GM18511 (cell line): ENCODE measurements around the gene ABCA13.
"Not testable (repeated sequence)": the region's sequence is repeated elsewhere in the genome, so short reads cannot be mapped to it uniquely, and the experiment has no call there.

Experiments used
- ATAC-seq: cut with Tn5 transposase; IDR thresholded peaks from one replicate; pipeline ENCODE4 v1.9.1; 2021; ENCODE audit warnings: mild to moderate bottlenecking, moderate library complexity; ENCODE audit not compliant: unreplicated experiment

The ABCA13 gene

DNA sequence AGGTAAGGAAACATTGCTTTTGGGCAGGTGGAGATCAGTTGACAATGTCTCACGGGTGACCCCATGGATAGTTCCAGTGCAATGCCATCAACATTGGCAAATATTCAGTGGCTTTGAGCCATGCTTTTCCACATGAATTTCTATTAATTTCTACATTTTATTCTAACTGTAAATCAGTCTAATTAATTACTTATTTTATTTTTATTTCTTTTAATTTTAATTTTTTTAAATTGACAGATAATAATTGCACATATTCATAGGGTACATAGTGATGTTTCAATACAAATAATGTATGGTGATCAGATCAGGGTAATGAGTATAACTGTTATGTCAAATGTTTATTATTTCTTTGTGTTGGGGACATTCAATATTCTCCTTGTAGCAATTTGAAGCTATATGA is 3.8 kb downstream of the ABCA13 start:
- no peak for ATAC-seq

DNA sequence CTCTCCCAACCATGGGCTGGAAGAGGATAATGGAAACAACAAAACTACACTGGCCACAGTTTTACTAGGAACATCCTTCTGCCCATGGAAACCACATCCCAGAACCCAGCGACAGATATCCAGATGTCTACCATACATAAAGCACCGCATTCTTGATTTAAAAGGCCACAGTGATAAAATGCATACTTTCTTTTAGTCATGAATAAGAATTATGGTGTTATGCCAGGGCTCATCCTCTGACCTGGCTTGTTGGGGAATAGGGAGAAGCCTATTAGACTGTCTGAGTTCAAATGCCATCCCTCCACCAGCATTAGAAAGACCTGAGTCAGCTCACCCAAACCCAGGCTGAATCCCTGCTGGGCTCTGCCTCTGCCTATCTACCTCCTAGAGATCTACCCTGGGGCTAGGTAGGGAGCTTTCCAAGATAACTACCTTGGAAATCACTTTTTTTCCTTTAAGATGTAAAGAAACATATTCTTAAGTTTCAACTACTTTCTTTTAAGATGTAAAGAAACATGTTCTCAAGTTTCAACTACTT is 5.2 kb downstream of the ABCA13 start:
- ATAC-seq = no peak

DNA sequence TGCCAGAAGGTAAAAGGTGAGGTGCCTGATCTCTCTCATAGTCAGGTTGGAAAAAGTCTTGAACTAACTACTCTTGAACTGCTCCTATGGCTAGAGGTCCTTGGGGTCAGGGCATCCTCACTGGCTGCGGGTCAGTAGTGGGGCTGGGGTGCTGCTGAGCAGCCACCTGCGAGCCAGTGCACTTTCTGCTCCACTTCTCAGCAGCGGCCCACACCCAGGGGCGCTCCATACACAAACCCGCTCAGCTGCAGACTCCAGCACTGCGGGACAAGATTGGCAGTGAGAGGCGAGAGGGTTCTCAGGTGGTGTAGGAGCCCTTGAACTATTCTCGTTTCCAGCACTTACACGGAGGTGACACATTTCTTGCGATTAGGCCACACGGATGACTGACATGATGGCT is 6.0 kb downstream of the ABCA13 start:
- ATAC-seq = no peak

DNA sequence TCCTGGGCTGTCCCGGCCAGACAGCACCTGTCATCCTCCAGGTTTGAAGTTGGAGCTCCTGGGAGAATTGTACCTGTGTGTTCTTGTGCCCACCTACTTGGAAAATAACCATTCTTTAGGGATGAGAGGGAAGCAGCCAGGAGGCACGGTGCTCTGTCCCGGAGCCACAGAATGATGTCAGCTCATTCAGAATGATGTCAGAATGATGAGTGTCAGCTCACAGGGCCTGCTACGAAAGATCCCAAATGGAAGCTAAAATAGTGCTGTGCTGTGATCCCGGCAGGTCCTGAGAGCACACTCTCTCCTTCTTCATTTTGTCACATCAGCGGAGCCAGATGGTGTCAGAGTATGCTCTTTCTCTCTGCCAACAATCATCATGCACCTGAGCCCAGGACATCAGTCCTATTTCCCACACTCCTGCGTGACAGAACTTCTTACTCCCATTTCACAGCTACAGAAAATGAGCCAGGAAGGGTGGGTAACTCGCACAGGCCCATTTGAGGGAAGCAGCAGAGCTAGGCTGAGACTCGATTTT is 8.3 kb downstream of the ABCA13 start:
- no peak for ATAC-seq

DNA sequence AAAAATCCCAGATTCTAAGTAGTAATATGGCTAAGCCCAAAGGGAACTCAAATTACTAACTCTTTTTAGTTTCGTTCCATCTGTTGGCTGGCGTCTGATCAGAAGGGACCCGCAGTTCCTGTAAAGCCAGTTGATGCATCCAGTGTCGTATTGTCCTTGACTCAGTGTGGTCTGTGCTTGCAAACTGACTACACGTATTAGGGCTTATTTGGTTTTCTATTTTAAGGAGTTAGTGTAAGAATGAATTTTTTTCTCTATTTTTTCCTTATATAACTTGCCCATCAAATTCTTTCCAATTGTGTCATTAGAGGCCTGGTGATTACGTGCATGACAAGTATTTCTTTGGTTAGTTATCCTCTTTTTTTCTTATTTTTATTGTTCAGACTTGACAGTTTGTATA is 9.7 kb downstream of the ABCA13 start:
- no peak for ATAC-seq

DNA sequence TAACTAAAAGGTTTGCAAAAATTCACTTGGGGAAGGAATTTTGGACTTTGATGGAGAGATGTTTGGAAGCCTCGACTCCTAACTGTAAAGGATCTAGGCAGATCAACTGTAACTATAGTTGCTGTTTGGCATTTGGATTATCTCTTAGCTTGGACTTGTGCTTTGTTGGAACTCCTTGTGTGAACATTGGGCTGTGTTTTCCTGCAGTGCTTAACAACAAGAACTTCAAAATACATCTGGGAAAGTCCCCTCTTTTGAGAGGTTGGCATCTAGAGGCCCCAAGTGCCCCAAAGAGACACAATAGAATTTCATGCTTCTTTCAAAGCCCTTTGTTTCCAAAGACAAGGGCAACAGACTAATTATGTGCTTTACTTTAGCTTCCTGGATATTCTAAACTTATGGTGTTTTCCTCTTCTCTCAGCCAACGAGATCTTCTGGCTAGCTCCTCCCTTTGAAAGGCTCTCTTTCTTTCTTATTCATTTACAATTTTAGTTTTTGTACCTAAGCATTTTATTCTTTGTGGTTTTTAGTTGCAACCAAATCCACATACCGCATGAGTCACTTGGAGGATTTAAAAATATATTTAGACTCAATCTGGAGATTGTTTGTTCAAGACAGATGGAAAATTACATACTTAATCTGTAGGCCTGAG is 11.6 kb downstream of the ABCA13 start:
- no peak for ATAC-seq

DNA sequence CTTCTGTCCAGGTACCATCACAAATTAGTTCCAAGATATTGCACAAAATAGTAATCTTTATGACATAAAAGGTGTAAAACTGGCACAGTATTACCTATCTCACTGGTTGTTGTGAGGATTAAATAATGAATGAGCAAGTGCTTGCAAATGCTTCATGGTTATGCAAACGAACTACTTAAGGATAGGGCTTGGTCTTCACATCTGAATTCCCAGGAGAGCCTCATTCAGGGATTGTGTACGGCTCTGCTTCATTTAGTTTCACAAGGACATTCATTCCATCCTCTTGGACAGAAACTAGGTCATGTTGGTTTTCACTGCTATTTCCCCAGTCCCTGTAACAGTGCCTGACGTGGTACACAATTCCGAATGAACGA is 12.1 kb downstream of the ABCA13 start:
- ATAC-seq = no peak

DNA sequence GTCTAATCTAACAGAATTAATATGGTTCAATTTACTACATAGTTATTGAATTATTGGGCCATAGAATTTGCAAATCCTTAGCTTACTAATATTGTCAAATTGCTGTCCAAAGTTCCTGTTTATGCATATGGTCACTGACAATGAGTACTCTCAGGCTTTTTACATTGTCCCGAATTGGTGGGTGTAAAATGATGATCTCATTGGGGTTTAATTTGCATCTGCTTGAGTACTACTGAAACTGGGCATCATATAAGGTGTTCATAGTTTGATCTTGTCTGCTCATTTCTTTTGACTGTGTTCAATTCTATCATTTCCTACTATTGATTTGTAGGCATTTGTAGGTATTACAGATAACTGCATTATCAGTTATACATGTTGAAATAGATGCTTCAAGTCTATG is 12.7 kb downstream of the ABCA13 start:
- ATAC-seq = no peak

DNA sequence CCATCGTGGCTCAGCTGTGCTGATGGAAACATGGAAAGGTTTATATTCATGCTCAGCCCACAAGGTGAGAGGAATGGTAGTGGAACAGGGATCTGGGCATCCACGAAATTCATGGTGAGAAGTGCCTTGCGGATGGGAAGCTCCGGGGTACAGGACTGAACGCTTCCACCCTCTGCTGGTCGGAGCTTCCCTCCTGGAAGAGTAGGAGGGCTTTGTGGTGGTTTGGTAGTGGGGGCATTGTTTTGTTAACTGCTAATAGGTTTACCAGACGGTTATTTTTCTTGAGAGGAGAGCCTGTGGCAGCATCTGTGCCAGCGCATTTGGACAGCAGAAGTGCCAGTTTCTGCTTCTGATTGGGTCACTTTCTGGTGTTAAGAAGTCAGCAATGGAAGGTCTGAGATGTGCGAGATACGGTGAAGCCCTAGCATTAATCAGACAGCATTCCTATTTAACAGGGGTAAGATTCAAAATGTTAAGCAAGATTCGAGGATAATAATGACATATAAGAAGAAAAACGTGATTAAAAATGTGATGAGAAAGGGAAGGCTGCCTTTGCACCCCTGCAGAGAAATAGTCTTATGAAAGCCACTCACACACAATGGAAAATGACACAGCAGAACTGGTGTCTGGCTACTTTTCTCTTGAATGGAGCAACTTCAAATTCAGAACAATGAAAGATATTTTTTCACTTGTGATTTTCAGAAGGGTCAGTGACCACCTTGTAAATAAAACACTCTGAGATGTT is 17.7 kb downstream of the ABCA13 start:
- ATAC-seq = no peak

DNA sequence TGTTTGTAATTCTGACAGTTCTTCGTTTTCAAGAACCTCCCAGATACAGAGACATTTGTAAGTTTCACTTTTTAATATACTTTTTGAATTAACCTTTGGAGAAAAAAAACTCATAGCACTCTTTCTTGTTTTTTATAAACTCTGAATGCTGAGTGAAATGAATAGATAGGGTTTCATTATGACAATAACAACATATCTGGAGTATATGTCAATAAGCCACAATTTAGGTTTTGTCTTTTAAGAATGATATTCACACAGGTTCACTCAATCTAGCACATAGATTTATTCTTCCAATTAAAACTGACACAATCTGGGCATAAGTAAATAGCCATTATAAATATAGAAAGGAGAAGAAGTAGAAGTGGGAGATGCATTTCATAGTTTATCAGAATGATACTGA is 21.7 kb downstream of the ABCA13 start:
- ATAC-seq = no peak

DNA sequence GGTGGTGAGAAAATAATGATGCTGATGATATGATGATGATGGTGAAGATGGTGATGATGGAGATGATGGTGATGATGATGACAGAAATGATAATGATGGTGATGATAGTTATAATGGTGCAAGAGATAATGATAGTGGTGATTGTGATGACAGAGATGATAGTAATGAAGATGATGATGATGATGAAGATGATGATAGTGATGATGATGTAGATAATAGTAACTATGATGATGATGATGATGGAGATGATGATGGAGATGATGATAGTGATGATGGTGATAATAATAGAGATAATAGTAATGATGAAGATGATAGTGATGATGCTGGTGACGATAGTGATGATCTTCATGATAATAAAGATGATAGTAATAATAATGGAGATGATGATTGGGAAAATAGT is 22.2 kb downstream of the ABCA13 start:
- ATAC-seq = no peak

DNA sequence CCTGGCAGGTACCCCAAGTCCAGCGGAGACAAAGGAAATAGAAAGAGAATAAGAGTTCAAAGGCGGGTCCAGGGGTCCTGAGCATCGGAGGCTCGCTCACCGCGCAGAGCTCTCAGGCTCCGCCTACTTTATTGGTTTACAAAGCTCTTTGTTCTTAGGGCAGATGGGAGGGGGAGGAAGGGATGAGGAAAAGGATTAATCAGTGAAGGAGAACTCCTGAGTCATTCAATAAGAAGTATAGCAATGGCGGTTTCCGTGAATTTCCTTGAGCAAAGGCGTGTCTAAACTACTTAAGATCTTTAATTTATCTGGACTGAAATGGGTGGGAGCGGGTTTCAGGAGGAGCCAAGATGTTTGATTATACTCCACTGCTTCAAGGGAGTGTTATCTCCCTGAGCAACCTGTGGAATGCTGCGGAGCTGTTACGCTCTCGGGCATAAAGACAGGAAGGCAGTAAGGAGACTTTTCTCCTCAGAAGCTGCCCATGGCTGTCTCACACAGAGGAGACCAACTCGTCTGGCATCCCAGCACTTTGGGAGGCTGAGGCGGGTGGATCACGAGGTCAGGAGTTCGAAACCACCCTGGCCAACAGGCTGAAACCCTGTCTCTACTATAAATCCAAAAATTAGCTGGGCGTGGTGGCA is 29.8 kb downstream of the ABCA13 start:
- ATAC-seq = not testable (repeated sequence)

DNA sequence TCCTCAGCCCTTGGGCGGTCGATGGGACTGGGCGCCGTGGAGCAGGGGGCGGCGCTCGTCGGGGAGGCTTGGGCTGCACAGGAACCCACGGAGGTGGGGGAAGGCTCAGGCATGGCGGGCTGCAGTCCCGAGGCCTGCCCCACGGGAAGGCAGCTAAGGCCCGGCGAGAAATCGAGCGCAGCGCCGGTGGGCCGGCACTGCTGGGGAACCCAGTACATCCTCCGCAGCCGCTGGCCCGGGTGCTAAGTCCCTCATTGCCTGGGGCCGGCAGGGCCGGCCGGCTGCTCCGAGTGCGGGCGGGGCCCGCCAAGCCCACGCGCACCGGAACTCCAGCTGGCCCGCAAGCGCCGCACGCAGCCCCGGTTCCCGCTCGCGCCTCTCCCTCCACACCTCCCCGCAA is 31.7 kb downstream of the ABCA13 start:
- not testable (repeated sequence) for ATAC-seq

DNA sequence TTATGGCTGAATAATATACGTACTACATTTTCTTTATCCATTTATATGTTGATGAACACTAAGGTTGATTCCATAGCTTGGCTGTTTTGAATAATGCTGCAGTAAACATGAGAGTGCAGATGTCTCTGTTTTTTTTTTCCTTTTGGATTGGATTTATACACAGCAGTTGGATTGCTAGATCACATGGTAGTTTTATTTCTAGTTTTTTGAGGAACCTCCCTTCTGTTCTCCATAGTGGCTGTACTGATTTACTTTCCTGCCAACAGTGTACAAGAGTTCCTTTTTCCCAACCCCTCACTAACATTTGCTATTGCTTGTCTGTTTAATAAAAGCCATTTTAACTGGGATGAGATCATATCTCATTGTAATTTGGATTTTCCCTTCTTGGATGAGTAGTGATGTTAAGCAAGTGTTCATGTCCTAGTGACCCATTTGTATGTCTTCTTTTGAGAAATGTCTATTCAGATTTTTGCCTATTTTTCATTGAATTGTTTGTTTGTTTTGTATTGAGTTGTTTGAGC is 36.0 kb downstream of the ABCA13 start:
- ATAC-seq = no peak

DNA sequence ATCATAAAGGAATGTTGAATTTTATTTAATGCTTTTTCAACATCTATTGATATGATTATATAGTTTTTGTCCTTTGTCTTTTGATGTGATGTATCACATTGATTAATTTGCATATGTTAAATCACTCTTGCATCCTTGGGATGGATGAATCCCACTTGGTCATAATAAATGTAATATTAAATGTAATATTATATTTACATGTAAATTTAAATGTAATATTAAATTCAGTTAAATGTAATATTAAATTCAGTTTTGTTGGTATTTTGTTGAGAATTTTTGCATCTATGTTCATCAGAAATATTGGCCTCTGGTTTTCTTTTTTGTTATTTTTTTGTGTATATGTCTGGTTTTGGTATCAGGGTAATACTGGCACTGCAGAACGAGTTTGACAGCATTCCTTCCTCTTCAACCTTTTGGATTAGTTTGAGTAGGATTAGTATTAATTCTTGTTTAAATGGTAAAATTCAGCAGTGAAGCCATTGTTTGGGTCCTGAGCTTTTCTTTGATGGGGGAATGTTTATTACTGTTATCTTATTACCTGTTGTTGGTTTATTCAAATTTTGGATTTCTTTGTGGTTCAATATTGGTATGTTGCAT is 37.8 kb downstream of the ABCA13 start:
- no peak for ATAC-seq

DNA sequence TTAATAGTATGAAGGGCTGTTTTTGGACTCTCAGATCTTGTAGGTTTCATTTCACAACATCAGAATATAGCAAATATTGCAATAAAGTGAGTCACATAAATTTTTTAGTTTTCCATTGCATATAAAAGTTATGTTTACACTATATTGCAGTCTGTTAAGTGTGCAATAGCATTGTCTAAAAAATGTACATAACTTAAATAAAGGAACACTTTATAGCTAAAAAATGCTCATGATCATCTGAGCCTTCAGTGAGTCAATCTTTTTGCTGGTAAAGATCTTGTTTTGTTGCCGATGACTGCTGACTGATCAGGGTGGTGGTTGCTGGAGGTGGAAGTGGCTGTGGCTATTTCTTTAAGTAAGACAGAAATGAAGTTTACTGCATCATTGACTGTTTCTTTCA is 42.0 kb downstream of the ABCA13 start:
- no peak for ATAC-seq

DNA sequence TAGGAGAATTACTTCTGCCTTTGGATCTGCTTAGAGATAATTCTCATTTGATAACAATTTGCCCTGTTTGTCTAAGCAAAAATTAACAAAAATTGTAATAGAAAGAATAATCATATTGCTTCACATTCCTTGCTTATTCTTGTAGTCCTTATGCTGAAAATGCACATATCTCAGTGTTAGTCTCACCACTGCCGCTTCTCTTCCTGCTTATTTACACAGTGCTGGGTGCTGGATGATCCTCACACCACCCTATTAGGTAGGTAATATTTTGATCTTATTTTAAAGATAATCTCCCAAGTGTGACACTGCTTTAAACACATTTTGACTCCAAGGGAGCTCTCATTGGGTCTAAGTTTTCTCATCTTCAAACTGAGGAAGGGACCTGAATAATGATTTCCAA is 46.0 kb downstream of the ABCA13 start:
- no peak for ATAC-seq

DNA sequence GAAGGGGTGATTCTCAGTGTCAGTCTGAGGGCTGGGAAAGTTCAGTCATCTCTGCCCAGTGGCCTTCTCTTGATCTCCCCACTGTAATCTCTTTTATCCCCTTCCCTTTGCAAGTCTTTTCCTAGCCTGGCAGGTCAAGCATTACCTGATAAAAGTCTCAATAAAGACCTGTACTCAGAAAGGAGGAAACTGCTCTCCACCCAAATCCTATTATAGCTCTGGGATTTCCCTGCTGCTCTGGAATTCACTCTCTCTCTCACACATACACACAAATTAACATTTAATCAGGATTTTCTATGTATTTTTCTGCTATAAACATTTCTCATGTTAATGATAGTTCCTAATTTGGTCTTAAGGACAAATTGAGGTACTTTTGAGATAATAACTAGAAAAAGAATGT is 46.5 kb downstream of the ABCA13 start:
- ATAC-seq = no peak

DNA sequence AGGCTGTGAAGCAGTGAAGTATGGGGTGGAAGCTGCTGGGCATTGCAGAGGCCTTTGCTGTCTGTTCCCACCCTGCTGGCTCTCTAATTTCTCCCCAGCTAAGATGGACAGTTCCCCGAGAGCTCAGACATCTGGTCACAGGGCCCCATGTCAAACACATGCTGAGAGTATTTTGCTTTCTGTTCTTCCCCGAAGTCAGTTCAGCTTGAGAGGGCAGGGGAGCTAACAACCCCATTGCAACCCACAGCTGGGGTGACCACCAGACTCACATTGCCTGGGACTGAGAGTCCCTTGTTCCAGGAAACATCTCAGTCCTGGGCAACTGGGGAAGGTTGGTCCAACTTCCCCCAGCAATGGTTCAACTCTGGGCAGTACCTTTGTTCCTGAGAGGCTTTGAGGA is 52.8 kb downstream of the ABCA13 start:
- no peak for ATAC-seq

DNA sequence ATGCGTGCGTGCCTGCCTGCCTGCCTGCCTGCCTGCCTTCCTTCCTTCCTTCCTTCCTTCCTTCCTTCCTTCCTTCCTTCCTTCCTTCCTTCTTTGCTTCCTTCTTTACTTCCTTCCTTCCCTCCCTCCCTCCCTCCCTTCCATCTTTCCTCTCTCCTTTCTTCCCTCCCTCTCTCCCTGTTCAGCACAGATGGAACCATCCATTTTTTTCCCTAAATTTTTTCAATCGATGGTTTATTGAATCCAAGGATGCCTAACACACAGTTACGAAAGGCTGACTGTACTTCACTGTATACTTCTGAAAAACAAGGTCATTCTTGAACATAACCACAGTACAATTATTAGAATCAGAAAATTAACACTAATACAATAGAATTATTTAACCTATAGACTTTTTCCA is 53.8 kb downstream of the ABCA13 start:
- no peak for ATAC-seq

DNA sequence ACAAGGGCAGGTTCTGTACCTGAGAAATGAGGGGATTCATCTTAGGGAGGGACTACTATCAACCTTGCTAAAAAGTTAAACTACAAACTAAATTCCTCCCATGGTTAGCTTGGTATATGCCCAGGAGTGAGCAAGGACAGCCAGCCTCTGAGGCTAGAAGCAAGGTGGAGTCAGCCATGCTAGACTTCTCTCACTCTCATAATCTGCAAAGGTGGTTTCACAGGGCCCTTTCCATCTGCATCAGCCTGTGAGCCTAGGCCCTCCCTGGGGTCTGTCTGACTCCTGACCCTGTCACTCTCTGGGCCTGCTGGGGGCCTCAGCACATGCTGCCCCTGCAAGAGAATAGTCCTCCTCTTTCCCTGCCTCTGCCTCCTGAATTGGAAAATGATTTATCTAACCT is 66.1 kb downstream of the ABCA13 start:
- no peak for ATAC-seq
